H4 (cell line): ENCODE results near the gene TGFA. TPM values are rescaled to one million over a fixed set of nuclear protein-coding genes. Genes with fewer than 3 reads are reported as not detected.
A peak's percentile ranks its signal among the peaks of the same experiment; 100 is the strongest.

ENCODE experiments used
- DNase-seq: peaks from one replicate; pipeline ENCODE4 v3.0.0-alpha.2; 2015; ENCODE audit warnings: low spot score
- total RNA-seq: library from RNA; depleted of rRNA; stranded (reverse); fragments of >200 nt; shearing (Covaris generic); gene quantifications from 2 replicates; pipeline ENCODE4 v1.2.3, GENCODE V29; 2014

The TGFA gene
- total RNA-seq, 1 experiment from 2014 or later = 32.2 TPM

- DNase-seq = peak; percentile 71
These were observed 29.3 kb downstream of the TGFA start for GRCh38 chr2:70523996-70524965.

- no peak for DNase-seq
These were observed 30.0 kb downstream of the TGFA start for GRCh38 chr2:70523672-70523995.

GRCh38 chr2:70522627-70523026 is 31.0 kb downstream of the TGFA start:
- no peak for DNase-seq

- DNase-seq = no peak
These were observed 32.8 kb downstream of the TGFA start for GRCh38 chr2:70520825-70521224.

GRCh38 chr2:70519453-70519852 is 34.2 kb downstream of the TGFA start:
- no peak for DNase-seq

- DNase-seq = no peak
These were observed 35.1 kb downstream of the TGFA start for GRCh38 chr2:70518557-70518956.

GRCh38 chr2:70517804-70518203 is 35.8 kb downstream of the TGFA start:
- no peak for DNase-seq

GRCh38 chr2:70516596-70516995 is 37.0 kb downstream of the TGFA start:
- no peak for DNase-seq

GRCh38 chr2:70515938-70516337 is 37.7 kb downstream of the TGFA start:
- no peak for DNase-seq

GRCh38 chr2:70514612-70515055 is 39.0 kb downstream of the TGFA start:
- no peak for DNase-seq

GRCh38 chr2:70513738-70514137 is 39.9 kb downstream of the TGFA start:
- no peak for DNase-seq

GRCh38 chr2:70511971-70512729 is 41.5 kb downstream of the TGFA start:
- DNase-seq = no peak

- DNase-seq = no peak
These were observed 43.3 kb downstream of the TGFA start for GRCh38 chr2:70510313-70510712.

- no peak for DNase-seq
These were observed 44.1 kb downstream of the TGFA start for GRCh38 chr2:70509565-70509964.

GRCh38 chr2:70508711-70509462 is 44.7 kb downstream of the TGFA start:
- no peak for DNase-seq

GRCh38 chr2:70505613-70506391 is 47.8 kb downstream of the TGFA start:
- DNase-seq = no peak

GRCh38 chr2:70504750-70505149 is 48.9 kb downstream of the TGFA start:
- no peak for DNase-seq

- no peak for DNase-seq
These were observed 49.7 kb downstream of the TGFA start for GRCh38 chr2:70503896-70504295.

GRCh38 chr2:70501728-70502127 is 51.9 kb downstream of the TGFA start:
- DNase-seq = no peak

- no peak for DNase-seq
These were observed 52.4 kb downstream of the TGFA start for GRCh38 chr2:70501215-70501614.

GRCh38 chr2:70499253-70499652 is 54.4 kb downstream of the TGFA start:
- DNase-seq = no peak
